NCI-H345 treated with DMSO at 0.1 percent for 48 hours (cell line): ENCODE data around the gene CEP41.
"Not testable (repeated sequence)": the region's sequence is repeated elsewhere in the genome, so short reads cannot be mapped to it uniquely, and the experiment has no call there.

Experiments
- DNase-seq: peaks from one replicate; lab custom pipeline; 2025; ENCODE audit not compliant: unreplicated experiment; lab: John Stamatoyannopoulos, UW

Gene CEP41

DNA sequence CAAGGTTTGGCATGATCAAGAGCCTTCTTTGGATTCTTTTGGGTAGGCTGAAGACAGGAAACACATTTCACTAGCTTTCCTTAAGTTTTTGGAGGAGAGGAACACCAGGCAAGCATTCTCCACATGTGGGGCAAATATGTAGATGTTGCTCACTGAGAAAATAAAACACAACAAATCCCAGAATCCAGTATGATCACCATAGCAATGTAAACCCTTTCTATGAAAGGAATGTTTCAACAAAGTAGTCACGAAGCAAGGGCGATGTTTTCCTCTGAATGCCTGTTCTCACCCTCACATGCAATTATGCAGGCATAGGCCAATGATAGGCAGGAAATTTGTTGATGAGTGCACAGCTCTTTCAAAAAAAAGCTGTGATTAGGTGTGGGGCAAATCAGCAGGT lies 20.5 kb upstream of the CEP41 start:
- DNase-seq = no peak

GRCh38 chr7:130458257-130458656 lies 17.4 kb upstream of the CEP41 start:
- no peak for DNase-seq

DNA sequence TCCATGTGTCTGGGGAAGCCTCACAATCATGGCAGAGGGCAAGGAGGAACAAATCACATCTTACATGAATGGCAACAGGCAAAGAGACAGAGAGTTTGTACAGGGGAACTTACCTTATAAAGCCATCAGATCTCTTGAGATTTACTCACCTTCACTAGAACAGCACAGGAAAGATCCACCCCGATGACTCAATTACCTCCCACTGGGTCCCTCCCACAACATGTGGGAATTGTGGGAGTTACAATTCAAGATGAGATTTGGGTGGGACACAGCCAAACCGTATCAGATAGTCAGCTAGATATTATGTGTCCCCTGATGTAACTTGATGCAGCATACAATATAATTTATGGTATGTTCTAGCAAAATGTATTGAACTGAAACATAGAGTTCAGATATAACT lies 14.1 kb upstream of the CEP41 start:
- no peak for DNase-seq

- no peak for DNase-seq
Measured at GRCh38 chr7:130452951-130453350, 12.1 kb upstream of the CEP41 start.

GRCh38 chr7:130451344-130451743 lies 10.5 kb upstream of the CEP41 start:
- not testable (repeated sequence) for DNase-seq

DNA sequence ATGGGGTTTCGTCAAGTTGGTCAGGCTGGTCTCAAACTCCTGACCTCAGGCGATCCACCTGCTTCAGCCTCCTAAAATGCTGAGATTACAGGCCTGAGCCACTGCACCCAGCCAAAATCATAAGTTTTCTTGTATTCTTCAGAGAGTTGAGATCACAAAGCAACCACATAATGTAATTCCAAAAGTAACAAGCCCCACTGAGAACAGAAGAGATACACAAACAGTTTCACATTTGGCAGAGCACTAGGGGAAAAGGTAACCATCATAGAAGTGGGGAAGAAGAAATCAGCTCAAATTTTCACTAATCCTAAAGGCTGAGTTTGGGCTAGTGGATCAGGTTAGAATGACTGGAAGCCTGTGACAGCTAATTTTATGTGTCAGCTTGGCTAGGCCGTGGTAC lies 5.4 kb upstream of the CEP41 start:
- DNase-seq = no peak

DNA sequence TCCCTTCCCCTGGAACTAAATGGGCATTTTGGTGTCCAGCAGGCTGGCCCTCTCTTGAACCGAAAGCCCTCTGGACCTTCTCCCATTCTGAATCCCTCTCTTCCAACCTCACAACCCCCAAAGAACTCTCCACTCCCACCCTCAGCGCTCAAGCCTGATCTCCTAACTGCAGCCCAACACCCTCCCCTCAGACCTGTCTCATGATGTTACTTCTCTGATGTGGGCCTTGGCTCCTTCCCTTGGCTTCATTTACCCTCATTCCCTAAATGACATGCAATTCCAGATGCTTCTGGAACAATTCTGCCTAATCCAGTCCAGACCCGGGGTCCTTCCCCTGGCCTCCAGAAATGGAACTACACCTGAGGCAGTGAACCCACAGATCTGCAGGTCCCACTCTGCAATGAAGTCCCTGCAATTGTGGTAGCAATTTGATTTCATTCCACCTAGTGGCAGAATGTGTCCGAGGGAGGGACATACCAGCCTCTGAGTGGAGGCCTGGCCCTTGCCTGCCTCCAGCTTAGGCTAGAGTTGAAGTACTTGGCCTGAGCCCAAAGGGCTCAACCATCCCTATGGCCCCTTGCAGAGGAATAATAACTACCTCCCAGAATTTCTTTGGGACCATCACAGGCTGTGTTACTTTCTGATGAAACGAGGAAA lies 4.1 kb upstream of the CEP41 start:
- DNase-seq = no peak

GRCh38 chr7:130444234-130444633 lies 3.4 kb upstream of the CEP41 start:
- no peak for DNase-seq

DNA sequence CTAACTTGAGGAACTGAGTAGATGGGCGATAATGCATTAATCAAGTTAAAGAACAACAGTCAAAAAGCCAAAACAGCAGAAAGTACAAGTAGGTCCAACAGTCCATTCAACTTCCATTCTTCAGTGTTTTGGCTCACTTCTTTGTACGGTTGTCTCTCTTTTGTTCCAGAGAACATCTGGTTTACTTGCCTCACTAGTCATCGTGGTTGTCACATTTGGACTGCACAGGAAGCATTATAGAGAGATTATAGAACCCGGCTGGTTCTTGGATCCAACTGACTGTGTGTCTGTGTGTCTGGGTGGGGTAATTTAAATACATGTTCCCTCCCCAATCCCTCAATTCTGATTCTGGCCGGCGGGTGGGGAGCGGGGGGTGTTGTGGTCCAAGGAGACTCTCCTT lies 1.8 kb upstream of the CEP41 start:
- no peak for DNase-seq

- peak; percentile 91 for DNase-seq
Measured at GRCh38 chr7:130441408-130441869, 623 bp upstream of the CEP41 start.

- no peak for DNase-seq
Measured at GRCh38 chr7:130436253-130436652, 4.6 kb downstream of the CEP41 start.

DNA sequence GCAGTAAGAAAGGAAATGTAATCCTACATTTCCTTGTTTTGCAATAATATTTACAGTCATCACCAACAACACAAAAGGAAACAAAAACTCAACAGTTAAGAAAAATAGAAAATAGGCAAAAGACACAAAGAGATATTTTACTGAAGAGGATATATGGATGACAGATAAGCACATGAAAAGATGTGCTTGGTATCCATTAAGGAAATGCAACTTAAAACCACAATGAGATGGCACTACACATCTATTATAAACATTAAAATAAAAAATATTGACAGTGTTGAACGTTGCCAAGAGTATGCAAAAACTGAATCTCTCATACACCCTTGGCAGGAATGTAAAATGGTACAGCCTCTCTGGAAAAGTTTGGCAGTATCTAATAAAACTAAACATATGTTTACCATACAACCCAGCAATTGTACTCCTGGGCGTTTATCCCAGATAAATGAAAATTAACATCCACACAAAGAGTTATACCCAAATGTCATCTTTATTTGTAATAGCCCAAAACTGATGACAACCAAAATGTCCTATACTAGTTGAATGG lies 5.4 kb downstream of the CEP41 start:
- DNase-seq = no peak

DNA sequence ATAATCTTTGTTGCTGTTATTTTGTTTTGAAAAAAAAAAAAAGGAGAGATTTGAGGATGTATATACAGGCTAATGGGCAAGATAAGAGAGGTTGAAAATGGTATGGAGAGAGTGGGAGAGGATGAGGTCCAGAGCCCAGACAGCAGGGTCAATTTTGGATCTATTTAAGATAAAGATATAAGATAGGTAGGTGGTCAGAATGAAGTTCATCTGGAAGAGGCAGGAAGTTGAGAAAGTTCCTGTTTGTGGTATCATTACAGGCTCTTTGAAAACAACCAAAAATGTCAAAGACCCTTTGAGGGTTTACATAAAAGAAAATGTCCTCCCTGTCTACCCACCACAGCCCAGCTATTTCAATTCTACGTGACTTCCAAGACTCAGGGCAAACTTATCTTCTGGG lies 7.5 kb downstream of the CEP41 start:
- DNase-seq = no peak

- DNase-seq = no peak
Measured at GRCh38 chr7:130432886-130433285, 7.9 kb downstream of the CEP41 start.

GRCh38 chr7:130430841-130431666 lies 9.8 kb downstream of the CEP41 start:
- DNase-seq = no peak

DNA sequence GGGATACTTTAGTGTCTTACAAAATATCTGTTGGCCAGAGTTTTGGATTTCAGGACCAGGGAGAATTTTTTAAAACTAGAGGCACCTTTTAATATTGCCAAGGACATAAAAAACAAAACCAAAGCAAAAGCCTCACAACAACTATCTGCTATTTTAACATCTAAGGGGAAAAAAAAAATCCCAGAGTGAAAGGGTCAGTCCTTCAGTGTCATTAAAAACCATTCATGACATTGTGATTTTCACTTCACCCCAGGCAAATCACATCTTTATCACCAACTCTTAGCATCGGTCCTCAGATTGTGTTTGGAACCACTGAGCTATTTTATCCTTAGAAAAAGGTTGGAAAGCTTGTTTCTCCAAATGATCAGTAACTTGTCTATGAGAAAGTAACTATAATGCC lies 10.7 kb downstream of the CEP41 start:
- DNase-seq = no peak

- no peak for DNase-seq
Measured at GRCh38 chr7:130429019-130429418, 11.8 kb downstream of the CEP41 start.

DNA sequence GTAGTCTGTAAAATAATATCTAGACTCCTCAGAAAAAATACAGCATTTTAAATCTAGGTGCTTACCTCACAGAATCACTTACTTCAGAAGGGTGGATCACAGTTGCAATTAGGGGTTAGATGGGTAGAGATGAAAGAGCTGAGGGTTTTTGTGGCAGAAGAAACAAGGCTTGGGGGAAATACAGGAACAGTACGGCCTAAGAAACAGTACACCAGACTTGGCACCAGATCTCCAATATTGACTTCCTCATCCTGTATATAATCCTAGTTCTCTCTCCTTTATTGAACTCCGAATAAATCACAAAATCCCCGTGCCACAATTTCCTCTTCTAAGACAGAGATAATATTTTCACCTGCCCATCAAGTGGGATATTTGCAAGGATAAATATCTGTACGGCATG lies 14.3 kb downstream of the CEP41 start:
- no peak for DNase-seq

DNA sequence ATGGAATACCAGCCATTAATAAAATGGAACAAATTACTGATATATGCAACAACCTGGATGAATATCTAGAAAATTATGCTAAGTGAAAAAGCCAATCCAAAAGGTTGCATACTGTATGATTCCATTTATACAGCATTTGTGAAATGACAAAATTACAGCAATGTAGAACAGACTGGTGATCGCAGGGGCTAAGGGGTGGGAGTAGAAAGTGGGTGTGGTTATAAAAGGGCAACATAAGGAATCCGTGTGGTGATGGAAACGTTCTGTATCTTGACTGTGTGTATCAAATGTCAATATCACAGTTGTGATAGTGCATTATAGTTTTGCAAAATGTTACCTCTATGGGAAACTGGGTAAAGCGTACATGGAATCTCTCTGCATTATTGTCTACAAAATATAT lies 15.0 kb downstream of the CEP41 start:
- no peak for DNase-seq

- DNase-seq = no peak
Measured at GRCh38 chr7:130423501-130424037, 17.2 kb downstream of the CEP41 start.

- peak; percentile 66 for DNase-seq
Measured at GRCh38 chr7:130421684-130422083, 19.1 kb downstream of the CEP41 start.
